Amniotic epithelial cell (primary cell): ENCODE data around the gene OR6K6.

ENCODE experiments used
- DNase-seq: peaks from one replicate; pipeline ENCODE4 v3.0.0-alpha.2; 2010; ENCODE audit warnings: low read depth

OR6K6 gene

GRCh38 chr1:158801396-158801795, 46.9 kb downstream of the OR6K6 start:
- DNase-seq = no peak

- no peak for DNase-seq
These were observed 49.2 kb downstream of the OR6K6 start for GRCh38 chr1:158803678-158804077.
